Skeletal muscle cell (primary cell): Measurements from ENCODE around the gene SAMM50.
A peak's percentile ranks its signal among the peaks of the same experiment; 100 is the strongest.

ENCODE experiments used
- DNase-seq: peaks from one replicate; pipeline ENCODE4 v3.0.0-alpha.2; 2010; ENCODE audit warnings: low read depth
- H3K4me3 ChIP-seq: 2 replicates; pipeline ENCODE4 v1.5.1; 2011; ENCODE audit warnings: low read depth, mild to moderate bottlenecking, control low read depth, low read length, moderate library complexity

SAMM50 gene

GRCh38 chr22:43955040-43955882 lies at the start of gene SAMM50:
SAMM50 (plus strand) TSS chr22:43955442; CDS start chr22:43955578, 136 bp downstream.
- H3K4me3 ChIP-seq = peak within 1 kb of the TSS; percentile 94
- DNase-seq = peak; percentile 69

DNA sequence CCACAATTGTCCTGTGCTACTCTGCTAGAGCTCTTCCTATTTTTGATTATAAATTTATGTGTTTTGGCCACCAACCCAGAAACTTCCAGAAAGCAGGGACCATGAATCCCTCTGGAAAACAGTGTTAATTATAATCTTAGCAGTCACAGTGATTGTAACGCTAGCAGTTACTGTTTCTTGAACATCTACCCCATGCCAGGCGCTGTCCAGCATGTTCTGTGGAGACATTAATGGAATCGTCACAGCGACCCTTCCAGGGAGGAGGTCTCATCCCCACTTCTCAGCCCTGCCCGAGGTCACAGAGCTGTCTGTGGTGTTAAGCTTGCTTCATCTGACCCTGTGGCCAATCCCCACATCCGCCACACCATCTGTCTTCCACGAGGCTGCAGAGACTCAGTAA lies 49.6 kb upstream of the SAMM50 start:
- no peak overlapping the region for H3K4me3 ChIP-seq
- no peak for DNase-seq

GRCh38 chr22:43909708-43910107 lies 45.5 kb upstream of the SAMM50 start:
- no peak for DNase-seq
- H3K4me3 ChIP-seq = no peak overlapping the region

GRCh38 chr22:43910178-43910695 lies 45.0 kb upstream of the SAMM50 start:
- DNase-seq = no peak

DNA sequence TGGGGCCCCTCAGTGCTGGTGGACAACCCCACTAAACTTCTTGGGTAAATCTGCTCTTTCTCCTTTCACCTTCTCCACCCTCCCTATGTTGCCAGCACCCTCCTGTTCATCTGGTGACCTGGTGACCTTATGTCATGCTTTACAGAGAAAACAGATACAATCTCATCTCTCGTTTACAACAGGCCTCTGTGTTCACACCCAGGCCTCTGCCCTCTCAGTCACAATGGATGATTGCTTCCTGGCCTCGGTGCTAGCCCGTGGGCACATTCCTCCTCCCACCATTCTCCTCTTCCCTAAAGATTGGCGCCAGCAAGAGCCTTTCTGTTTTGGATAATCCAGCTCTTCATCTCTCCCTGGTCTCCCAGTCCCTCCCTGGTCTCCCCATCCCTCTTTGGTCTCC lies 43.9 kb upstream of the SAMM50 start:
- no peak for DNase-seq
- no peak overlapping the region for H3K4me3 ChIP-seq

More at GRCh38 chr22:43910178-43910695, 45.0 kb upstream of the SAMM50 start:
- no peak overlapping the region for H3K4me3 ChIP-seq

GRCh38 chr22:43917521-43917920 lies 37.7 kb upstream of the SAMM50 start:
- H3K4me3 ChIP-seq = no peak overlapping the region
- no peak for DNase-seq

DNA sequence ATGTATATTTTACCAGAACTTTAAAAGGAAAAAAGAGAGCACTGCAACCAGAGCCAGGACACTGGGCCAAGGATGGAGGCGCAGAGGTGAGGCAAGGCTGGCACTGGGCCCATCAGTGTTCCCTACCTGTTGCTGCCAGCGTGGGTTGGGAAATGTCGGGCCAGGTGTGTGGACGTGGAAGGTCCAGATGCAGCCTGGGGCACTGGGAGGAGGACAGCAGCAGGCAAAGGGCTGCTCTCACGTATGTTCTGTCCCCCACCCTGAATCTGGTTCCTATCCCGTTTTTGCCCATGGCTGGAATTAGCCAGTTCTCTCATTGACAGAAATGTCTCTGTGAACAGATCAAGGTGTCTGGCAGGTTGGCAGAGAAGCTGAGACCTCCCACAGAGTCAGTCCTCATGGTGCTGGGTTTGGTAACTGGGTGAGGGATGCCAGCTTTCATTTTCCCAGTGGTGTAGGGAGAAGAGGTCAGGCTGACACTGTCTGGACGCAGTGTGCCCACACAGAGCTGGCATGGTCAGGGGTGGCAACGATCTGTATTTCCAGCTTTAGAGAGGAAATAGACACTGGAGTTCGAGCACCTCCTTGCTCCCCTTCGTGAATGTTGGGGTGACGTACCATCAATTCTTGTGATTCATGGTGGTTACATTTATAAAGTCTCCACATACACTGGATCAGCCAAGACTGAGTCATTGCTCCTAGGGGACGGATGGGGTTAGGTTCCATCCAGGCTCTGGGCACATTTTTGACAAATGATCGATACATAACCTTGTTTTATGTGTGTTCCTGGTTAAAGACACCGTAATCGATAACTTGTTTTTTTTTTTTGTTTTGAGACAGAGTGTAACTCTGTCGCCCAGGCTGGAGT lies 35.9 kb upstream of the SAMM50 start:
- no peak overlapping the region for H3K4me3 ChIP-seq
- DNase-seq = no peak

- no peak overlapping the region for H3K4me3 ChIP-seq
- peak; percentile 26 for DNase-seq
These were observed 33.9 kb upstream of the SAMM50 start for GRCh38 chr22:43921370-43921769.

DNA sequence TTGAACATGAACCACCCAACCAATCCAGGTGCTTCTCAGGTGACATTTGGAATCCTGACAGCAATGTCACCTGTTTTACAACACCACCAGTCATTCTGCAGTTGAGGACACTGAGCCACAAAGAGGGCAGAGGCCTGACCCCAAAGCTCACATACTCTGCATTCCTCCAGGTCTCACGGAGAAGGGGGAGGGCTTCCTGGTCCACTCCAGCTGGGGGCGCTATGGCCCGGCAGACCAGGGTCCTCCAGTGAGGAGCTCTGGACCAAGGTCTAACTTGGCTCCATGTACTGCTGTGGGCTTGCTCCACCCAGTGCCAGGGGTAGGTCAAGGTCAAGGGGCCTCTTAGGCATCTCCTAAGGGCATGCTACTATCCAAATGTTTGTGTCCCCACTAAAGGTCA lies 33.1 kb upstream of the SAMM50 start:
- H3K4me3 ChIP-seq = no peak overlapping the region
- DNase-seq = no peak

DNA sequence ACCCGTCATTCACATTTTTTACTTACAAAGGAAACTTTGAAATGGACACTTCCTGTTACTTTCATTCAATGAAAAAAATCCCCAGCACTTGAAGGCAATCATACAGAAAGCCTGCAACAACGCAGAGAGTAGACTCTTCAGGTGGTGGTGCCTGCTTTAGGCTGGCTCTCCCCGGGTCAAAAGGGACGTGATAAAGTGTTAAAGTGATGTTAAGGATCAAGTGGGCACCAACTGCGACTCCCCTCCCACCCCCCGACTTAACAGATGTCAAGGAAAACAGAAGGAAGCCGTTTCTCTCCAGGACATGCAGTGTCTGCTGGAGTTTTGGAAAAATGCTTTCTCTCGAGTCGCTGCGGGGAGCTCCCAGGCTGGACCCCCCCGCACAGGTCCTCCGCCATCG lies 32.1 kb upstream of the SAMM50 start:
- peak overlapping the region; percentile 48 for H3K4me3 ChIP-seq
- no peak for DNase-seq

DNA sequence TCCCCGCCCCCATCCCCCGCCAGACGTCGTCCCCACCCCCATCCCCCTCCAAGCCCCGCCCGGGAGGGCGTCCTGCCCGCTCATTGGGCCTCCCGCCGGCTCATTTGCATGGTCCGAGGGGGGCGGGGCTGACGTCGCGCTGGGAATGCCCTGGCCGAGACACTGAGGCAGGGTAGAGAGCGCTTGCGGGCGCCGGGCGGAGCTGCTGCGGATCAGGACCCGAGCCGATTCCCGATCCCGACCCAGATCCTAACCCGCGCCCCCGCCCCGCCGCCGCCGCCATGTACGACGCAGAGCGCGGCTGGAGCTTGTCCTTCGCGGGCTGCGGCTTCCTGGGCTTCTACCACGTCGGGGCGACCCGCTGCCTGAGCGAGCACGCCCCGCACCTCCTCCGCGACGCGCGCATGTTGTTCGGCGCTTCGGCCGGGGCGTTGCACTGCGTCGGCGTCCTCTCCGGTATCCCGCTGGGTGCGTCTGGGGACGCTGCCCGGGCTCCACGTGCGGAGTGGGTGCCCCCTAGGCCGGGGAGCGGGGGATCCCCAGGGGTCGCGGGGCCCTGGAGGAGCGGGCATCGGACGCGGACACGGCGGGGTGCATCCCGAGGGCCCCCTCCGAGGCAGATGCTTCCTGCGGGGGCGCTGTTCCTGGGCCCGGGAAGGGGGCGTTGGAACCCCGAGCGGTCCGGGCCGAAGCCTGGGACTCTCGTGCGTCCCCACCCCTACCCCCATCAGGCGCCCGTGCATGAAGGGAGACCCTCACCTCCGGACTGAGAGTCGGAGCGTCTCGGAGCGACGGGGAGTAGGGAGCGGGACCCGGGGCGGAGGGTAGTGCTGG lies 31.4 kb upstream of the SAMM50 start, which contains the start of gene PNPLA3:
TSS of gene PNPLA3 (plus strand) at position 175 of the 834 bp plus-strand sequence. CDS start at position 282, 107 bp downstream.
- peak within 1 kb of the TSS; percentile 84 for H3K4me3 ChIP-seq
- DNase-seq = peak; percentile 63

DNA sequence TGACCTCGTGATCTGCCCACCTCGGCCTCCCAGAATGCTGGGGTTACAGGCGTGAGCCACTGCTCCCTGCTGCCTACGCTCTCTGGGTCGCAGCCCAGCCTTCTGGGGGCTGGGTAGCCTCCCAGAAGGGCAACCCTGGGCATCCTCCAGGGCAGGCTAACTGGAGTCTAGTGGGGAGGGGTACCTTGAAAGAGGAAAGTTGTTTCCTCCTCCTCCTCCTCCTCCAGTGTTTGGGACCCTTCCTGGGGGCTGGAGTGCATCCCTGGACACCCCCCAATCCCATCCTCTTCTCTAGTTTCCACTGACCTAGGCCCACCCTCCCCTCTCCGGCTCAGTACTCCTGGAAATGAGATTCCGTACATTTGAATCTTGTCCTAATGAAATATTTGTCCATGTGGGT lies 30.4 kb upstream of the SAMM50 start:
- DNase-seq = no peak
- peak overlapping the region; percentile 84 for H3K4me3 ChIP-seq

DNA sequence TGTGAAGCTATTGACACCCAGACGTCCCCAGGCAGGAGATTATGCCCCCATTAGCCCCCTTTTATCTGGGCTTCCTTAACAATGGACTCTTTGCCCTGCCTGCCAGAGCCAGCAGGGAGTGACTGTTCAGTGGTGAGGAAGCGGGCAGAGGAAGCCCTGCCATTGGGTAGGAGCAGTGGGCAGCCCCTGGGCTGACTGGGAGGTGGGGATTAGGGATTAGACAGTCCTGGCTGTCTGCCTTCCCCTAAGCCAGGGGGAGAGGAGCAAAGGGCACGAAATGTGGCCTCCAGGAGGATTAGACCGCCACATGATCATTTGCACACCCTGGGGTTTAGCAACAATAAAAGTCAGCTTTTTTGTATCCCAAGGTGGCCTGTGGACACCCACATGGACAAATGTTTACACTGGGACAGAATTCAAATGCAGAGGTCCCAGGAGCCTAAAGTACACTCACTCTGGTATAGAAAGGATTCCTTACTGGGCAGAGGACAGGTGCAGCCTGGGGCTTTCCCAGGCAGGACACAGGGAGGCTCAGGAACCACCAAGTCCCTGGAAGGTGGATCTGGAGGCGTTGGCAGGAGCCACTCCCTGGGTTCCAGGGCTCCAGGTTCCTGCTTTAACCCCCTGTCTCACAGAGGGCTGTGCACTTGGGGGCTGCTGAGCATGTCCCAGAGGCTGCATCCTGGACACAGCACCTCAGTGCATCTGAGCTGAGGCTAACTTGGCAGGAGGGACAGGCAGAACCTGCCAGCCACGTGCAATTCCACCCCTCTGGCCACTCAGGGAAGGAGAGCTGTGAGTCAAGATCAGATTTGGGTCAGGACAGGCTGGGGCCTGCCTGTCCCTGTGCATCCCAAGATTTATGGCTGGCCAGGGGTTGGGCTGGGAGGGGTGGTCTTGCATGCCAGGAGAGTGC lies 29.6 kb upstream of the SAMM50 start:
- no peak for DNase-seq
- H3K4me3 ChIP-seq = peak overlapping the region; percentile 84

DNA sequence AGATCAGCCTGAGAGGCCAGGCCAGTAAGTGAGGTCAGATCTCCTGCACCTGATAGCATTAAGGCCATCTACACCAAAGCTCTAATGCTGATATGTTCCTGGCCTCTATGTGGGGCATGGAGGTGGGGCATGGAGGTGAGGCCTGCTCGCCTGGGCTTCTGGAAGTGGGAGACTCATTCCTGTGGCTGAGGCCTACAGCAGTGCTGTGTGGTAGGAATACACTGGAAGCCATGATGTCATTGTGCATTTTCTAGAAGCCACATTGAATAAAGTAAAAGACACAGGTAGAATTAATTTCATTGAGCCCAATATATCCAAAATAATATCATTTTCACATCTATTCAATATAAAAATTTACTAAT lies 28.9 kb upstream of the SAMM50 start:
- no peak overlapping the region for H3K4me3 ChIP-seq
- DNase-seq = no peak

DNA sequence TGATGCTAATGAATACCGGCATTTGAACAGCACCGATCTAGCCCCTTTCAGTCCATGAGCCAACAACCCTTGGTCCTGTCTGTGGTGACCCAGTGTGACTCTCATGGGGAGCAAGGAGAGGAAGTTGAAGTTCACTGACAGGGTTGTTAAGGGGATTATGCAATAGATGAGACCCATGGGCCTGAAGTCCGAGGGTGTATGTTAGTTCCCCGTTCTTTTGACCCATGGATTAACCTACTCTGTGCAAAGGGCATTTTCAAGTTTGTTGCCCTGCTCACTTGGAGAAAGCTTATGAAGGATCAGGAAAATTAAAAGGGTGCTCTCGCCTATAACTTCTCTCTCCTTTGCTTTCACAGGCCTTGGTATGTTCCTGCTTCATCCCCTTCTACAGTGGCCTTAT lies 26.8 kb upstream of the SAMM50 start:
- no peak overlapping the region for H3K4me3 ChIP-seq
- no peak for DNase-seq

DNA sequence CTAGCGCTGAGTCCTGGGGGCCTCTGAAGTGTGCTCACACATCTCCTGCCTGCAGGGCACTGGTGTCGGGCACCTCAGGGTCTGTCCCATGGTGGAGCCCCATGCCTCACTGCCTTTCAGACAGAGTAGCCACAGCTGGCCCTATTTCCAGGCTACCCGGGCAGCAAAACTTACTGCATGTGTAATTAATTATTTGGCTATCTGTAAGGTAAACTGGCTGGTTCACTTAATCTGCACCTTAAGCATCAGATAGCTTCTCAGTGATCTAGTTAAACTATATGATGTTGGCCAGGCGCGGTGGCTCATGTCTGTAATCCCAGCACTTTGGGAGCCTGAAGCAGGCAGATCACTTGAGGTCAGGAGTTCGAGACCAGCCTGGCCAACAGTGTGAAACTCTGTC lies 26.3 kb upstream of the SAMM50 start:
- no peak for DNase-seq
- H3K4me3 ChIP-seq = no peak overlapping the region

DNA sequence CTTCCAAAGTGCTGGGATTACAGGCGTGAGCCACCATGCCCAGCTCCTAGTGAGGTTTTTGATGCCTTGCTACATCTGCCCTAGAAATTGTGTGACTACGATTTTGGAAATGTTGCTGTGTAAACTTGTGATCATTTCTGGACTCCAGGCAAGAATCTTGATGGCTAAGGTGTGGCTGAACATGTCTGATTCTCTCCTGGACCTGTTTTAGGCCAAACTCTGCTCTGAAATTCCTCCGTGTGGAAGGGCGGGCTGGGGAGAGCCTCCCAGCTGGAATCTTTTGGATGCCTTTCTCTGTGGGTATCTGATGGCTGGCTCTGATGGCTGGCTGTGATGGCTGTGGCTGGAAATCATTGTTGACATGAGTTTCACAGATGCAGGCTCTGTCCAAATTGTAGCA lies 23.5 kb upstream of the SAMM50 start:
- H3K4me3 ChIP-seq = no peak overlapping the region
- no peak for DNase-seq

- DNase-seq = no peak
These were observed 13.8 kb upstream of the SAMM50 start for GRCh38 chr22:43941449-43941848.

More at GRCh38 chr22:43941449-43941848, 13.8 kb upstream of the SAMM50 start:
- no peak overlapping the region for H3K4me3 ChIP-seq
